H1 (cell line): ENCODE data around the gene NKIRAS2. TPM values are rescaled to one million over a fixed set of nuclear protein-coding genes. Genes with fewer than 3 reads are reported as not detected.
A peak's percentile ranks its signal among the peaks of the same experiment; 100 is the strongest.

Experiments used
- CTCF ChIA-PET: fragments of 300-600 bp; sonication (Branson Sonifier 250); formaldehyde crosslinking; loops from one replicate; lab custom pipeline; 2021; ENCODE audit not compliant: partially characterized antibody; lab: Charles Lee
- POLR2A ChIA-PET: fragments of 300-600 bp; sonication (Branson Sonifier 250); formaldehyde crosslinking; loops from one replicate; lab custom pipeline; 2021; ENCODE audit warnings: inconsistent platforms; ENCODE audit not compliant: partially characterized antibody; lab: Charles Lee
- DNase-seq, 2 experiments: peaks; one replicate each; pipeline versions ENCODE4 v3.0.0 to v3.0.0-alpha.2; 2010 to 2022; ENCODE audit warnings: low spot score in 2 of 2, low read depth in 1 of 2, mixed read lengths in 1 of 2
- FAIRE-seq: peaks from 2 replicates; lab custom pipeline; 2011; peaks lifted over from hg19 to GRCh38; lab: Jason Lieb, UNC
- H2AFZ ChIP-seq: 2 replicates; pipeline ENCODE4 v1.8.1; 2012; ENCODE audit warnings: low read length, inconsistent platforms
- H2AK5ac ChIP-seq: 2 replicates; pipeline ENCODE4 v1.6.1; 2013; ENCODE audit warnings: low read depth, low read length
- H2BK120ac ChIP-seq: replicated peaks from 2 replicates; pipeline ENCODE3; 2013; ENCODE audit warnings: low read depth, low read length, inconsistent platforms
- H2BK12ac ChIP-seq: 2 replicates; pipeline ENCODE4 v1.6.1; 2013; ENCODE audit warnings: low read depth, low read length
- H2BK15ac ChIP-seq: 2 replicates; pipeline ENCODE4 v1.6.1; 2013; ENCODE audit warnings: low read length
- H2BK20ac ChIP-seq: 2 replicates; pipeline ENCODE4 v1.6.1; 2013; ENCODE audit warnings: low read length
- H2BK5ac ChIP-seq: 2 replicates; pipeline ENCODE4 v1.6.1; 2013; ENCODE audit warnings: low read depth, low read length
- H3K14ac ChIP-seq: 2 replicates; pipeline ENCODE4 v1.6.1; 2013; ENCODE audit warnings: inconsistent platforms; ENCODE audit not compliant: insufficient read length
- H3K18ac ChIP-seq: 2 replicates; pipeline ENCODE4 v1.6.1; 2013; ENCODE audit warnings: low read length; ENCODE audit errors: extremely low read depth
- H3K23ac ChIP-seq: 2 replicates; pipeline ENCODE4 v1.6.1; 2013; ENCODE audit warnings: inconsistent platforms; ENCODE audit not compliant: insufficient read length
- H3K23me2 ChIP-seq: 2 replicates; pipeline ENCODE4 v1.6.1; 2013; ENCODE audit warnings: low read depth, low read length
- H3K27ac ChIP-seq: 2 replicates; pipeline ENCODE4 v1.6.1; 2011; ENCODE audit warnings: low read depth, low read length, inconsistent platforms
- H3K27me3 ChIP-seq, 4 experiments: replicated peaks in 1 of 4; 1 replicate in 1 of 4; 2 replicates in 3 of 4; pipeline versions ENCODE4 v1.6.1 to v1.8.1; 2011 to 2013; ENCODE audit warnings: low read length in 3 of 4, mild to moderate bottlenecking in 3 of 4, inconsistent platforms in 2 of 4, mixed read lengths in 2 of 4, moderate library complexity in 1 of 4; ENCODE audit not compliant: control insufficient read depth in 3 of 4, insufficient read depth in 3 of 4; ENCODE audit errors: extremely low read depth in 1 of 4
- H3K36me3 ChIP-seq, 4 experiments: 2 replicates each; pipeline versions ENCODE4 v1.6.1 to v1.8.1; 2011 to 2013; ENCODE audit warnings: mild to moderate bottlenecking in 4 of 4, low read length in 3 of 4, moderate library complexity in 2 of 4, control low read depth in 1 of 4, inconsistent platforms in 1 of 4; ENCODE audit not compliant: insufficient read depth in 4 of 4, control insufficient read depth in 2 of 4
- H3K4ac ChIP-seq: replicated peaks from 2 replicates; pipeline ENCODE3; 2013; ENCODE audit warnings: low read length, low read depth, mixed read lengths, inconsistent platforms; ENCODE audit not compliant: insufficient read length
- H3K4me1 ChIP-seq, 4 experiments: replicated peaks in 1 of 4; 1 replicate in 1 of 4; 2 replicates in 3 of 4; pipeline versions ENCODE4 v1.6.1 to v1.8.1; 2011 to 2013; ENCODE audit warnings: low read length in 3 of 4, inconsistent platforms in 2 of 4, mixed read lengths in 1 of 4; ENCODE audit not compliant: insufficient read depth in 4 of 4, control insufficient read depth in 3 of 4
- H3K4me2 ChIP-seq, 2 experiments: 2 replicates each; pipeline versions ENCODE4 v1.6.1 to v1.8.1; 2011 to 2013; ENCODE audit warnings: low read depth in 2 of 2, low read length in 2 of 2, control low read depth in 1 of 2, inconsistent platforms in 1 of 2, mild to moderate bottlenecking in 1 of 2; ENCODE audit not compliant: insufficient read depth in 1 of 2
- H3K4me3 ChIP-seq, 4 experiments: fragments of 200-600, 300-600 bp in 1 of 4; sonication (generic), shearing (Covaris generic), sonication (Bioruptor Twin) in 1 of 4; 2 replicates each; pipeline versions ENCODE4 v1.5.1 to v1.8.1; 2011 to 2016; ENCODE audit warnings: low read length in 4 of 4, low read depth in 3 of 4, control low read depth in 2 of 4, inconsistent platforms in 2 of 4, mild to moderate bottlenecking in 2 of 4, mixed read lengths in 1 of 4, moderate library complexity in 1 of 4; ENCODE audit not compliant: insufficient read depth in 2 of 4; ENCODE audit errors: extremely low read depth in 1 of 4
- H3K56ac ChIP-seq: replicated peaks from 2 replicates; pipeline ENCODE3; 2013; ENCODE audit warnings: low read depth, mild to moderate bottlenecking, mixed read lengths, low read length, inconsistent platforms; ENCODE audit not compliant: insufficient read length
- H3K79me1 ChIP-seq: 2 replicates; pipeline ENCODE4 v1.6.1; 2013; ENCODE audit warnings: low read depth, low read length, control low read depth
- H3K79me2 ChIP-seq, 2 experiments: 2 replicates each; pipeline versions ENCODE4 v1.6.1 to v1.8.1; 2012 to 2013; ENCODE audit warnings: low read length in 2 of 2, mild to moderate bottlenecking in 2 of 2, inconsistent platforms in 1 of 2; ENCODE audit not compliant: insufficient read depth in 2 of 2, control insufficient read depth in 1 of 2
- H3K9ac ChIP-seq, 4 experiments: replicated peaks in 1 of 4; 1 replicate in 1 of 4; 2 replicates in 3 of 4; pipeline versions ENCODE4 v1.6.1 to v1.8.1; 2011 to 2013; ENCODE audit warnings: low read depth in 3 of 4, low read length in 3 of 4, control low read depth in 2 of 4, mild to moderate bottlenecking in 2 of 4, moderate library complexity in 2 of 4, inconsistent platforms in 1 of 4; ENCODE audit errors: extremely low read depth in 1 of 4
- H3K9me3 ChIP-seq, 2 experiments: 2 replicates each; pipeline versions ENCODE4 v1.6.1 to v1.8.1; 2012 to 2013; ENCODE audit warnings: mild to moderate bottlenecking in 2 of 2, moderate library complexity in 2 of 2, control low read depth in 1 of 2, inconsistent platforms in 1 of 2, low read depth in 1 of 2, low read length in 1 of 2, mixed read lengths in 1 of 2; ENCODE audit not compliant: insufficient read depth in 2 of 2
- H4K20me1 ChIP-seq, 2 experiments: replicated peaks in 1 of 2; 2 replicates each; pipeline versions ENCODE3 to v1.8.1; 2011 to 2013; ENCODE audit warnings: inconsistent platforms in 2 of 2, low read length in 2 of 2, mild to moderate bottlenecking in 1 of 2; ENCODE audit not compliant: insufficient read depth in 2 of 2, control insufficient read depth in 1 of 2
- H4K5ac ChIP-seq: 2 replicates; pipeline ENCODE4 v1.6.1; 2013; ENCODE audit warnings: low read length, low read depth, mixed read lengths, inconsistent platforms; ENCODE audit not compliant: insufficient read length
- H4K8ac ChIP-seq: 2 replicates; pipeline ENCODE4 v1.8.0; 2013; ENCODE audit warnings: mild to moderate bottlenecking, moderate library complexity, low read length, inconsistent platforms; ENCODE audit not compliant: insufficient read depth; ENCODE audit errors: extremely low read depth
- H4K91ac ChIP-seq: replicated peaks from 2 replicates; pipeline ENCODE3; 2013; ENCODE audit warnings: low read length, mixed read lengths, inconsistent platforms; ENCODE audit not compliant: insufficient read length
- BCL11A ChIP-seq, 2 experiments: IDR thresholded peaks; one replicate each; pipeline ENCODE4 v1.6.1; 2011; ENCODE audit warnings: low read depth in 2 of 2, low read length in 2 of 2, mild to moderate bottlenecking in 2 of 2
- E2F6 ChIP-seq: IDR thresholded peaks from 2 replicates; pipeline ENCODE4 v1.6.1; 2012; ENCODE audit warnings: inconsistent platforms
- EP300 ChIP-seq, 2 experiments: IDR thresholded peaks; 1 replicate in 1 of 2; 2 replicates in 1 of 2; pipeline ENCODE4 v1.6.1; 2011 to 2012; ENCODE audit warnings: low read depth in 2 of 2, low read length in 2 of 2, mild to moderate bottlenecking in 2 of 2, borderline replicate concordance in 1 of 2, inconsistent platforms in 1 of 2, moderate library complexity in 1 of 2
- HDAC2 ChIP-seq, 2 experiments: fragments of 300-600 bp in 1 of 2; sonication (generic) in 1 of 2; IDR thresholded peaks; 2 replicates each; pipeline ENCODE4 v1.6.1; 2011 to 2012; ENCODE audit warnings: low read depth in 2 of 2, low read length in 2 of 2, mild to moderate bottlenecking in 2 of 2, moderate library complexity in 2 of 2, borderline replicate concordance in 1 of 2, inconsistent platforms in 1 of 2
- RBBP5 ChIP-seq: IDR thresholded peaks from 2 replicates; pipeline ENCODE4 v1.7.1; 2012; ENCODE audit warnings: low read depth, mild to moderate bottlenecking, inconsistent platforms, low read length, moderate library complexity, borderline replicate concordance
- RFX5 ChIP-seq: IDR thresholded peaks from 2 replicates; pipeline ENCODE4 v1.6.1; 2011; ENCODE audit warnings: low read depth, low read length, improper control_type of control experiment, borderline replicate concordance
- RNF2 ChIP-seq: fragments of 200-900, 300-1000 bp; sonication (generic); IDR thresholded peaks from 2 replicates; pipeline ENCODE4 v1.7.1; 2016; ENCODE audit warnings: borderline replicate concordance, low read depth, mild to moderate bottlenecking, antibody characterized with exemption, low read length; ENCODE audit not compliant: poor library complexity, severe bottlenecking; ENCODE audit errors: missing control alignments
- SP4 ChIP-seq: IDR thresholded peaks from 2 replicates; pipeline ENCODE4 v1.6.1; 2012; ENCODE audit warnings: low read length, inconsistent platforms
- SUZ12 ChIP-seq: fragments of 200-600 bp; sonication (generic); IDR thresholded peaks from 2 replicates; pipeline ENCODE4 v1.6.1; 2012; ENCODE audit warnings: mild to moderate bottlenecking, inconsistent platforms, low read length, moderate library complexity, mixed read lengths
- TBP ChIP-seq: IDR thresholded peaks from 2 replicates; pipeline ENCODE4 v1.6.1; 2011; ENCODE audit warnings: low read depth, low read length, improper control_type of control experiment
- WGBS, 2 experiments: shearing (Covaris generic) in 1 of 2; methylation state at CpG; one replicate each; pipeline versions ENCODE4 v1.1.6 to v1.1.7; 2013 to 2015; ENCODE audit warnings: low lambda C conversion rate in 2 of 2, mixed read lengths in 2 of 2, inconsistent platforms in 1 of 2, low coverage in 1 of 2, missing lambda C conversion rate in 1 of 2; ENCODE audit not compliant: insufficient replicate concordance in 2 of 2, insufficient coverage in 1 of 2, insufficient read length in 1 of 2; ENCODE audit errors: extremely low coverage in 1 of 2, missing lambda C conversion rate in 1 of 2; 5-methylcytosine and 5-hydroxymethylcytosine counted together
- polyA plus RNA-seq, 7 experiments: library from polyadenylated mRNA; depleted of rRNA in 3 of 7; stranded (reverse) in 5 of 7; unstranded in 2 of 7; fragments of >200 nt in 5 of 7; fragments of 200-250 nt in 2 of 7; gene quantifications; 1 replicate in 5 of 7; 2 replicates in 1 of 7; 4 replicates in 1 of 7; pipeline versions ENCODE4 v1.2.1 to v1.2.3, GENCODE V29; 2011 to 2013; ENCODE audit warnings: missing spikeins in 2 of 7, mixed read lengths in 2 of 7
- total RNA-seq: library from RNA; stranded (reverse); fragmentation: NEBNext Ultra II Directional; extraction: Animal tissue kit (Norgen Biotek cat#: 25700); gene quantifications from 2 replicates; pipeline ENCODE4 v1.2.1, GENCODE V29; 2021
- TF ChIP-seq, protein P1 (sequence below): IDR thresholded peaks from 2 replicates; pipeline ENCODE4 v1.6.1; 2012; ENCODE audit warnings: inconsistent platforms

NKIRAS2 gene
- total and polyA plus RNA-seq, 2 of the 8 experiments (the other 6 are each of a cell fraction or from before 2014, with no cell fraction given): 34.5 to 51.1 TPM

GRCh38 chr17:42028791-42029127, 8.9 kb downstream of the NKIRAS2 start:
- Histone ChIP-seq H4K5ac (no peak overlapping the region), H3K23ac (no peak overlapping the region), H3K27me3 (no peaks in the 10 kb centered on the region)
- TF ChIP-seq E2F6 (no peak), RNF2 (no peak), EP300 (IDR thresholded peaks at IDR 0.05; ENCODE audit: borderline replicate concordance in 1 of 2, low read depth in 2 of 2, low read length in 2 of 2) (no peak), SUZ12 (no peak), HDAC2 (IDR thresholded peaks at IDR 0.05; ENCODE audit: borderline replicate concordance in 1 of 2, low read depth in 2 of 2, low read length in 2 of 2) (no peak), SP4 (no peak), RFX5 (no peak), TBP (no peak), BCL11A (IDR thresholded peaks at IDR 0.05; ENCODE audit: low read depth in 2 of 2, low read length in 2 of 2) (no peak), RBBP5 (no peak)
- TF ChIP-seq, protein P1, sequence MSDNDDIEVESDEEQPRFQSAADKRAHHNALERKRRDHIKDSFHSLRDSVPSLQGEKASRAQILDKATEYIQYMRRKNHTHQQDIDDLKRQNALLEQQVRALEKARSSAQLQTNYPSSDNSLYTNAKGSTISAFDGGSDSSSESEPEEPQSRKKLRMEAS: no peak
- TF ChIP-seq, all 59 proteins: peak for 0
- H4K91ac ChIP-seq: peak overlapping the region; percentile 8
- no peak overlapping the region for H3K4me2 ChIP-seq
- no peak overlapping the region; the same call in 1 of the 2 replicates for H2BK5ac ChIP-seq
- H4K8ac ChIP-seq: no peak overlapping the region
- no peak overlapping the region for H3K27ac ChIP-seq
- no peak overlapping the region for H2BK15ac ChIP-seq
- H3K23me2 ChIP-seq: 0 out of 2 replicates have a peak, but pooled peaks cover 2% of the 10 kb centered on the region
- peaks cover 1 to 9% (median 5%) of the 10 kb centered on the region in 4 experiments; a peak in 5 of 8 replicates for H3K36me3 ChIP-seq
- CTCF ChIA-PET: interaction anchor here (0.7 to 38.8 kb wide), 21 partner anchors 12 to 194 kb away, joined by 3 to 1084 read pairs (median 5); partner anchors contain the start of genes CNP, DHX58, DNAJC7 and HSPB9
- H3K79me2 ChIP-seq: no peaks in the 10 kb centered on the region
- no peak overlapping the region for H2AK5ac ChIP-seq
- no peak overlapping the region for H3K4me3 ChIP-seq
- H2BK12ac ChIP-seq: no peak overlapping the region; the same call in 1 of the 2 replicates
- no peak for DNase-seq
- no peak overlapping the region for H3K56ac ChIP-seq
- H2AFZ ChIP-seq: no peak overlapping the region
- no peak overlapping the region for H3K14ac ChIP-seq
- no peak overlapping the region for H3K4ac ChIP-seq
- POLR2A ChIA-PET: interaction anchor here (0.9 to 6.0 kb wide), 12 partner anchors 9 to 508 kb away, joined by 3 to 51 read pairs (median 3); partner anchors contain the start of genes DHX58, DNAJC7 and NKIRAS2
- no peak for FAIRE-seq
- 82% methylated on average over 6 of the region's 7 CpGs; no CpG with 5 or more reads in 1 of the 2 experiments for WGBS, 2 experiments
- no peak overlapping the region for H3K9ac ChIP-seq
- peaks cover 0 to 12% (median 5%) of the 10 kb centered on the region in 4 experiments; a peak in 4 of 7 replicates for H3K4me1 ChIP-seq
- H3K9me3 ChIP-seq: no peaks in the 10 kb centered on the region
- 0 out of 2 replicates have a peak, but pooled peaks cover 2% of the 10 kb centered on the region for H3K79me1 ChIP-seq
- H2BK20ac ChIP-seq: 0 out of 2 replicates have a peak overlapping the region, but pooled peaks have one; percentile 72
- peak overlapping the region; percentile 60; the same call in 1 of the 2 replicates for H3K18ac ChIP-seq
- H2BK120ac ChIP-seq: no peak overlapping the region
- H4K20me1 ChIP-seq: no peaks in the 10 kb centered on the region
